Osteoblast (primary cell): ENCODE data around the gene KCNK5. TPM values are rescaled to one million over a fixed set of nuclear protein-coding genes. Genes with fewer than 3 reads are reported as not detected.

Experiments used
- DNase-seq: peaks from one replicate; pipeline ENCODE4 v3.0.0; 2011; ENCODE audit warnings: low spot score, mixed read lengths; ENCODE audit not compliant: insufficient read length; ENCODE audit errors: missing footprints
- H2AFZ ChIP-seq: 2 replicates; pipeline ENCODE4 v1.6.0; 2011; ENCODE audit warnings: mild to moderate bottlenecking, low read length
- H3K27ac ChIP-seq: 2 replicates; pipeline ENCODE4 v1.5.1; 2011; ENCODE audit warnings: mild to moderate bottlenecking, low read depth, low read length, moderate library complexity
- H3K27me3 ChIP-seq: 2 replicates; pipeline ENCODE4 v1.6.0; 2012; ENCODE audit warnings: mild to moderate bottlenecking, control low read depth, inconsistent platforms, low read length, moderate library complexity; ENCODE audit not compliant: insufficient read depth
- H3K36me3 ChIP-seq: 2 replicates; pipeline ENCODE4 v1.5.1; 2011; ENCODE audit warnings: mild to moderate bottlenecking, low read length, control low read depth, moderate library complexity; ENCODE audit not compliant: insufficient read depth
- H3K4me1 ChIP-seq: 2 replicates; pipeline ENCODE4 v1.5.1; 2011; ENCODE audit warnings: mild to moderate bottlenecking, low read length, control low read depth, moderate library complexity; ENCODE audit not compliant: insufficient read depth
- H3K4me2 ChIP-seq: 2 replicates; pipeline ENCODE4 v1.6.0; 2011; ENCODE audit warnings: mild to moderate bottlenecking, low read length; ENCODE audit not compliant: insufficient read depth
- H3K4me3 ChIP-seq: fragments of 200-600 bp; sonication (generic); 3 replicates; pipeline ENCODE4 v1.5.1; 2012; ENCODE audit warnings: mild to moderate bottlenecking, low read length, inconsistent platforms; ENCODE audit not compliant: insufficient read depth
- H3K79me2 ChIP-seq: 2 replicates; pipeline ENCODE4 v1.6.0; 2012; ENCODE audit warnings: mild to moderate bottlenecking, low read length, control low read depth, inconsistent platforms; ENCODE audit not compliant: insufficient read depth
- H3K9me3 ChIP-seq: 2 replicates; pipeline ENCODE4 v1.5.1; 2011; ENCODE audit warnings: low read depth, low read length, control low read depth
- H4K20me1 ChIP-seq: 2 replicates; pipeline ENCODE4 v1.6.0; 2012; ENCODE audit warnings: mild to moderate bottlenecking, low read length, control low read depth; ENCODE audit not compliant: insufficient read depth
- CTCF ChIP-seq: IDR thresholded peaks from 2 replicates; pipeline ENCODE4 v1.5.1; 2011; ENCODE audit warnings: mild to moderate bottlenecking, low read depth, low read length, moderate library complexity; ENCODE audit errors: extremely low read depth
- total RNA-seq: library from RNA; depleted of rRNA; stranded (reverse); fragments of >200 nt; gene quantifications from 2 replicates; pipeline ENCODE4 v1.2.3, GENCODE V29; 2012

The KCNK5 gene
- not detected in 2 replicates for total RNA-seq

GRCh38 chr6:39228992-39229767, at the start of gene KCNK5:
Gene KCNK5, minus strand, starts transcription at chr6:39229475. Its CDS starts 364 bp downstream, at chr6:39229111.
- Histone ChIP-seq H3K4me3 (peak within 1 kb of the TSS; percentile 52), H3K36me3 (no peaks in the 10 kb centered on the region), H3K79me2 (no peaks in the 10 kb centered on the region), H4K20me1 (no peaks in the 10 kb centered on the region), H3K4me2 (peak within 1 kb of the TSS; percentile 48), H3K4me1 (no peaks in the 10 kb centered on the region), H3K27me3 (peaks cover 12% of the 10 kb centered on the region), H2AFZ (peak within 1 kb of the TSS; percentile 47), H3K9me3 (no peaks in the 10 kb centered on the region), H3K27ac (no peak within 1 kb of the TSS)
- peak; percentile 16 for TF ChIP-seq CTCF
- DNase-seq, result peak; percentile 88

GRCh38 chr6:39276379-39276995, 47.2 kb upstream of the KCNK5 start:
- no peak overlapping the region for H3K27ac ChIP-seq
- no peaks in the 10 kb centered on the region for H3K36me3 ChIP-seq
- no peaks in the 10 kb centered on the region for H4K20me1 ChIP-seq
- H3K4me1 ChIP-seq, result peaks cover 3% of the 10 kb centered on the region
- no peak overlapping the region for H2AFZ ChIP-seq
- no peaks in the 10 kb centered on the region for H3K9me3 ChIP-seq
- no peak for DNase-seq
- no peaks in the 10 kb centered on the region for H3K79me2 ChIP-seq
- no peak for TF ChIP-seq CTCF
- H3K27me3 ChIP-seq, result no peaks in the 10 kb centered on the region
- H3K4me3 ChIP-seq, result no peak overlapping the region
- no peak overlapping the region for H3K4me2 ChIP-seq

- no peaks in the 10 kb centered on the region for H3K4me1 ChIP-seq
- no peaks in the 10 kb centered on the region for H4K20me1 ChIP-seq
- no peak for DNase-seq
- no peak for TF ChIP-seq CTCF
- H3K4me3 ChIP-seq, result no peak overlapping the region
- no peaks in the 10 kb centered on the region for H3K36me3 ChIP-seq
- no peak overlapping the region for H3K4me2 ChIP-seq
- no peak overlapping the region for H3K27ac ChIP-seq
- no peaks in the 10 kb centered on the region for H3K79me2 ChIP-seq
- no peaks in the 10 kb centered on the region for H3K27me3 ChIP-seq
- no peaks in the 10 kb centered on the region for H3K9me3 ChIP-seq
- H2AFZ ChIP-seq, result no peak overlapping the region
Measured at GRCh38 chr6:39274903-39275302, 45.6 kb upstream of the KCNK5 start.

- no peak overlapping the region for H3K27ac ChIP-seq
- no peaks in the 10 kb centered on the region for H3K36me3 ChIP-seq
- H2AFZ ChIP-seq, result no peak overlapping the region
- TF ChIP-seq CTCF, result no peak
- no peaks in the 10 kb centered on the region for H3K9me3 ChIP-seq
- H3K27me3 ChIP-seq, result no peaks in the 10 kb centered on the region
- H3K4me3 ChIP-seq, result no peak overlapping the region
- no peak for DNase-seq
- H3K79me2 ChIP-seq, result no peaks in the 10 kb centered on the region
- no peak overlapping the region for H3K4me2 ChIP-seq
- no peaks in the 10 kb centered on the region for H4K20me1 ChIP-seq
- H3K4me1 ChIP-seq, result no peaks in the 10 kb centered on the region
Measured at GRCh38 chr6:39274471-39274870, 45.2 kb upstream of the KCNK5 start.
